Right lung (tissue), 5 donors: Measurements from ENCODE around the gene APC2. TPM values are rescaled to one million over a fixed set of nuclear protein-coding genes. Genes with fewer than 3 reads are reported as not detected.
"Not testable (repeated sequence)": the region's sequence is repeated elsewhere in the genome, so short reads cannot be mapped to it uniquely, and the experiment has no call there.

ENCODE experiments used
- DNase-seq, 2 donors: peaks; one replicate each; pipeline ENCODE4 v3.0.0-alpha.2; 2013
- polyA plus RNA-seq, 5 donors: library from polyadenylated mRNA; unstranded; fragments of 120-200 nt; gene quantifications; one replicate each; pipeline versions ENCODE4 v1.2.1 to v1.2.3, GENCODE V29; 2013; ENCODE audit warnings: inconsistent platforms in 1 of 5, low replicate concordance in 1 of 5; ENCODE audit not compliant: insufficient read length in 5 of 5, insufficient read depth in 1 of 5

The APC2 gene
- polyA plus RNA-seq, 5 donors: 0.57 to 1.2 (median 0.71) TPM

DNA sequence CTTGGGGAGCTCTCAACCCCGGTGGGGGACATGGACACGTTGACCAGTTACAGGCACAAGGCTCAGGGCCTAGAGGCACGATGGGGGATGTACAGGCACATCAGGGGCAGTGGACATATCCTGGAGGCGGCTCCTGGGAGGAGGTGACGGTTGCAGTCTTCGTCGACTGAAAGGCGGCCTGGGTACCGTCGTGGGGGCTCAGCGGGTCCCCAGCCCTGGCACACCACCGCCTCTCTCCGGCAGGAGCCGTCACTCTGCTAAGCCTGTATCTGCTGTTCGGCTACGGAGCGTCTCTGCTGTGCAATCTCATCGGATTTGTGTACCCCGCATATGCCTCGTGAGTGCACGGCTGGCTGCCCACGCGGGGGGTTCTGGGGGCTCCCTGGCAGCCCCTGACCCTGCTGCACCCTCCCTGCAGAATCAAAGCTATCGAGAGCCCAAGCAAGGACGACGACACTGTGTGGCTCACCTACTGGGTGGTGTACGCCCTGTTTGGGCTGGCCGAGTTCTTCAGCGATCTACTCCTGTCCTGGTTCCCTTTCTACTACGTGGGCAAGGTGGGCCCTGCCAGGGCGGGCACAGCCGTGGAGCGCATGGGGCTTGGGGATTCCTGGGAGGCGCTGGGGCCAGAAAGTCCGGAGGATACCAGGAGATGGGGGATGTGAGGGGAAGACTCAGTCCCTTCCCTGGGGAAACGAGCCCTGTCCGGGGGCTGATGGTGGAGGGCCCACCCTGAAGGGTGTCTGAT is 45.3 kb downstream of the APC2 start:
- no peak for DNase-seq

DNA sequence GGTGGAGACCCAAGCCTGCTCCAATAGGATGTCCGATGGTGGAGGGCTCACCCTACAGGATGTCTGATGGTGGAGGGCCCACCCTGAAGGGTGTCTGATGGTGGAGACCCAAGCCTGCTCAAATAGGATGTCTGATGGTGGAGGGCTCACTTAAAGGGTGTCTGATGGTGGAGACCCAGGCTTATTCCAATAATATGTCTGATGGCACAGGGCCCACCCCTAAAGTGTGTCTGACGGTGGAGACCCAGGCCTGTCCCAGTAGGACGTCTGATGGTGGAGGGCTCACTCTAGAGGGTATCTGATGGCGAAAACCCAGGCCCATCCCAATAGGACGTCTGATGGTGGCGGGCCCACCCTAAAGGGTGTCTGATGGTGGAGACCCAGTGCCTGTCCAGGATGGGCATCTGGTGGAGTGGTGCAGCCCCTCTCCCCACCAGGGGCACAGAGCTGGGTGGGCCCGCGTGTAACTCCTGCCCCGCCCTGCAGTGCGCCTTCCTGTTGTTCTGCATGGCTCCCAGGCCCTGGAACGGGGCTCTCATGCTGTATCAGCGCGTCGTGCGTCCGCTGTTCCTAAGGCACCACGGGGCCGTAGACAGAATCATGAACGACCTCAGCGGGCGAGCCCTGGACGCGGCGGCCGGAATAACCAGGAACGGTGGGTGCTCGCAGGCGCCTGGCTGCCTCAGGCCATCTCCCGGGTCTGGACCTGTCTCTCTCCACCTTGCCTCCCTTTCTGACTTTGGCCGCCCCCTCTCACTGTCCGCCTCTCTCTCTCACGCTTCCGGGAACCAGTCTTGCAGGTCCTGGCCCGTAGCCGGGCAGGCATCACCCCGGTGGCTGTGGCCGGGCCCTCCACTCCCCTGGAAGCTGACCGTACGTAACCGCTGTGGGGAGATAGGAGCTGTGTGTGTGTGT is 46.1 kb downstream of the APC2 start:
- no peak for DNase-seq

DNA sequence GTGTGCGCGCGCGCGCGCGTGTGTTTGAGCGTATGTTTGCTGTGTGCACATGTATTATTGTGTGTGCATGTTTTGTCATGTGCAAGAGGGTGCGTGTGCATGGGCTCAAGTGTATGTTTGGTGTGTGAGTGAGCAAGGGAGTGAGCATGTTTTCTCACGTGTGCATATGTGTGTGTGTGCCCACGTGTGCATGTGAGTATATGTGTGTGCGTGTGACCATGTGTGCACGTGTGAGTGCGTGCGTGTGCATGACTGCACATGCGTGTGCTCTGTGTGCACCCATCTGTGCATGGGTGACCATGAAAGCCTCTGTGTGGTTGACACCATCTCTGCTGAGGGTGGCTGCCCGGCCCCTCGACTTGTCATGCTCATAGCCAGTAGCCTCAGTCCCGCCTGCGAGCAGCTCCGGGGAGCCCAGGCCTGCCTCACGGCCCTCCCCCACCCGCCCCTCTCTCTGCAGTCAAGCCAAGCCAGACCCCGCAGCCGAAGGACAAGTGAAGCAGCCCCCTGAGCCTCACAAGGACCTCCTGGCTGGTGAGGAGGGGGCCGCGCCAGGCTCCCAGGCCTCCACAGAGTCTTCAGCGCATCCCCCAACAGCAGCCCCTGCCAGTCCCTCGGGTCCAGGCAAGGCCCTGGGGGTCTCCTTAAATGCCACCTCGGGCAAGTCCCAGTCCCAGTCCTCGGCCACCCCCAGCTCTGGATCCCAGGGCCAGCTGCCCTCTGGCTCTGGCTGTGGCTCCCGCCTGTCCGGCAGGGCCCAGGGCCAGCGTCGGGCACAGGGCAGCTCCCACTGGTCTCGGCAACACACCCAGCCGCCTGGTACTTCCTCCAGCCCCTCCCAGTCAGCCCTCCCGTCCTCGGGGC is 47.0 kb downstream of the APC2 start:
- no peak for DNase-seq

DNA sequence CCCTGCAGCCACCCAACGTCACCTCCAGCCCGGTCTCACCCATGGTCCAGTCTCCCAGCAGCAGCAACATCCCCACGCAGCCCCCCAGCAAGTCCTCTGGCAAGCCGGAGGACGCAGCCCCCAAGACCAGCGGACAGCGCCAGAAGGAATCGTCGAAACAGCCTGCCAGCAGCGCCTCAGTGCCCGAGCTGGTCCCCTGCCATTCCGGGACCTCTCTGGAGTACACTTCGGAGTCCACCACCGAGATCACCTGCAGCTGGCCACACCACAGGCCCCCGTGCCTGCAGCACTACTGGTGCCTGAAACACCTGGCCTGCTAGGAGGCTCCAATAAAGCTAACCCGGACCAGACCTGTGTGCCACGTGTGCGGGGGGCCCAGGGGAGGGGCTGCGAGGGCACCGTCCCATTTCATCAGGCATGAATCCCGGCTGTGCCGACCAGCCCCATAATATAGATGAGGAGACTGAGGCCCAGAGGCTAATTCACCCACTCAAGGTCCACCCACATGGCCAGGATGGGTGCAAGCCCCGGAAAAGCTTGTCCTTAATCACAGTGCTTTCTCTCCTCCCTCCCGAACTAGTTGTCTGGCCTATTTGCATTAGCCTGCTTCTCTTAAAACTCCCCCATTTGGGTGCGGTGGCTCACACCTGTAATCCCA is 47.8 kb downstream of the APC2 start:
- no peak for DNase-seq

DNA sequence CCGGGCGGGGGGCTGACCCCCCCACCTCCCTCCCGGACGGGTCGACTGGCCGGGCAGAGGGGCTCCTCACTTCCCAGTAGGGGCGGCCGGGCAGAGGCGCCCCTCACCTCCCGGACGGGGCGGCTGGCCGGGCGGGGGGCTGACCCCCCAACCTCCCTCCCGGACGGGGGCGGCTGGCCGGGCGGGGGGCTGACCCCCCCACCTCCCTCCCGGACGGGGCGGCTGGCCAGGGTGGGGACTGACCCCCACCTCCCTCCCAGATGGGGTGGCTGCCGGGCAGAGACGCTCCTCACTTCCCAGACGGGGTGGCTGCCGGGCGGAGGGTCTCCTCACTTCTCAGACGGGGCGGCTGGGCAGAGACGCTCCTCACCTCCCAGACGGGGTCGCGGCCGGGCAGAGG is 49.3 kb downstream of the APC2 start:
- DNase-seq: not testable (repeated sequence)

DNA sequence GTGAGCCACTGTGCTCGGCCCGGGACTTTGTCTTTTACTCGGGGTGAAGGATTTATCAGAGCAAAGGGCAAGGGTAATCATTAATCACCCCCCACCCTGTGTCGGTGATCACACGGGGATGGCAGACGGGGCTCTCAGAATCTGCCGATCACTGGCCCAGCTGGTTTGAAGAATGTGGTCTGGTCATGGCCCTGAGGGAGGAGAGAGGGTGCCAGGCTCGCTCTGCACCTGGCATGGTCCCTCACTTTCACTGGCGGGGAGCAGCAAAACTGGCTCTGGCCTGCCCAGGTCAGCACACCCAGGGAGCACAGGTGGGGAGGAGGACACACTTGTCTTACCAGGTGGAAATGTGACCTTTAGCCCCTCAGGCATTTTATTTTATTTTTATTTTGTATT is 51.3 kb downstream of the APC2 start:
- DNase-seq: no peak

DNA sequence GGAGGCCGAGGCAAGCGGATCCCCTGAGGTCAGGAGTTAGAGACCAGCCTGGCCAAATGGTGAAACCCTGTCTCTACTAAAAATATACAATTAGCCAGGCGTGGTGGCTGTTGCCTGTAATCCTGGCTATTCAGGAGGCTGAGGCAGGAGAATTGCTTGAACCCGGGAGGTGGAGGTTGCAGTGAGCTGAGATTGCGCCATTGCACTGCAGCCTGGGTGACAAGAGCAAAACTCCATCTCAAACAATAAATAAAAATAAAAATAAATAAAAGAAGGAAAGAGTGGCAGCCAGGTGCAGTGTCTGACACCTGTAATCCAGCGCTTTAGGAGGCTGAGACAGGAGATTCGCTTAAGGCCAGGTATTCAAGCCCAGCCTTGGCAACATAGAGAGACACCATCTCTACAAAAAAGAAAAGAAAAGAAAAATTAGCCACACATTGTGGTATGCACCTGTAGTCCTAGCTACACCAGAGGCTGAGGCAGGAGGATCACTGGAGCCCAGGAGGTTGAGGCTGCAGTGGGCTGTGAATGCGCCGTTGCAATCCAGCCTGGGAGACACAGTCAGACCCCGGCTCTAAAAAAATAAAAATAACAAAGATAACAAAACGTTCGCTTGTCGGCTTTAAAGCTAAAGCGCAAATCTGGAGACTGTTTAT is 52.6 kb downstream of the APC2 start:
- no peak for DNase-seq

DNA sequence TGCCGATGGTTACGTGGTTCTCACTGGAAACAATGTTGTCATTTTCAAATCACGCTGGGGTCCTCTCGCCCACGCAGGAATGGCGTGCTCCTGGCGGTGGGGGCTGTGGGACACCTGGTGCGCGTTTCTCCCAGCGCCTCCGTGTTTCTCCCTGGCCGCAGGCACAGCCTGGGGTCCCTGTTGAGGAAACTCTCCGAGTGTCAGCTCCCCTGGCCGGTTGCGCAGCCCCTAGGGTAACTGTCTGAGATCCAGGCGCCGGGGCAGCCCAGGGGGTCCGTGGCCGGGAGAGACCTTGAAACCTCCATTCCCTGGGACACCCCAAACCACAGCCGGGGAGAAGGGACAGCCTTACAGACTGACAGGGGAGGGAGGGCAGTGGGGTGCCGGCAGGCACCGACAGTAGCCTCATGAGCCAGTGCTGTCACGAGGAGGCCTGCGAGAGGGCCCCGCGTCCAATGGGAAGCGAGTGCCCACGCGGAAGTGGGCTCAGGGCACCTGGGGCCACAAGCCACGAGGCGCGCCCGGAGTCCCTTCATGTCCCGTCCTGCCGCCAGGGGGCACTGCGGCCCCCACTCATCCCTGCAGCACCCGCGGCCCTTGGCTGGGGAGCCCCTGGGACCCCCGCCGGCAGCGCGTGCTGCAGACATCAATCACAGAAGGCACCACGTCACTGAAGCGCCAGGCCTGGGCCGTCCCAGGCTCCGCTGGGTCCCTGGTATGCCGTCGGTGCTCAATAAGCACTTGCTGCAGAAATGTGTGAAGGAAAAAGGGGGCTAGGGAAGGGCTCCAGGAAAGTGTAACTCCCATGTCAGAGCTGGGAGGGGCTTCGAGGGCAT is 53.4 kb downstream of the APC2 start:
- DNase-seq: no peak

DNA sequence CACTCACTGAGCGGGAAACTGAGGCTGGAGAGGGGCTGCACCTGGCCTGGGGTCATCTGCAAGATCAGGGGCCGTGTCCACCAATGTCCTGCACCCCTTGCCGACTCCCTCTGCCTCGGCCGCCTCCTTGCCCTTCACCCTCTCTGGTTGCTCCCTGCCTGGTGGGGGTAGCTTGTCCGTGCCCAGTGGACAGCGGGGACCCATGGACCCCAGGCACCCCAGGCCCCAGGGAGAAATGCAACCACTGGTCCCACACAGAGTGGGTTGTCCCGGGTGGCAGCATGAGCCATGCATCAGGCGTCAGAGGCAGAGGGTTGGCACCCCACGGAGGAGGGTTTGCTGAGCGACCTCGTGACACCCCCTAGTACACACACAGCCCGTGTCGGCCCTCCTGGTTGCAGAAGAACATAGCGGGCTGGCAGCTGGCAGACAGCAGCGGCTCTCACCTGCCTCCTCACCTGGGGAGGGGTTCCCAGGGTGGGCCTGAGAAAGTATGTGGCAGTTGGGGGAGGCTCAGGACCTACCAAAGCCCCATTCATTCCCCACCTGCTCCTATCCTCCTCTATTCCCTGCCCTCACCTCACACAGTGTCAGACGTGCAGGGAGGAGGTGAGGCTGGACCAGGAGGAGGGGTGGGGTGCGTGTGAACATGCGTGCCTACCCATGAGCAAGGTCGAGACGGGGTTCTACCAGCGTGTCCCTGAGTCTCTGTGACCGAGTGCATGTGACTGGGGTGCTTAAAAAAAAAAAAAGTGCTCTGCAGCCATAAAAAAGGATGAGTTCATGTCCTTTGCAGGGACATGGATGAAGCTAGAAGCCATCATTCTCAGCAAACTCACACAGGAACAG is 54.2 kb downstream of the APC2 start:
- DNase-seq: no peak

DNA sequence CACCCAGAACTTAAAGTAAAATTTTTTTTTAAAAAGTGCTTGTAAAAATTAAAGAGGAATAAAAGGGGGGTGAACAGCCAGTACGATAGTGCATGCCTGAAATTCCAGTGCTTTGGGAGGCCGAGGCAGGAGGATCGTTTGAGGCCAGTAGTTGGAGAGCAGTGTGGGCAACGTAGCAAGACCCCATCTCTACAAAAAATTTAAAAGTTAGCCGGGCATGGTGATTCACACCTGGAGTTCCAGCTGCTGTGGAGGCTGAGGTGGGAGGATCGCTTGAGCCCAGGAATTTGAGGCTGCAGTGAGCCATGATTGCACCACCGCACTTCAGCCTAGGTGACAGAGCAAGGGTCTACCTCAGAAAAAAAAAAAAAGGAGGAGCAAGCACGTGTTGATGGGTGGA is 55.1 kb downstream of the APC2 start:
- no peak for DNase-seq

DNA sequence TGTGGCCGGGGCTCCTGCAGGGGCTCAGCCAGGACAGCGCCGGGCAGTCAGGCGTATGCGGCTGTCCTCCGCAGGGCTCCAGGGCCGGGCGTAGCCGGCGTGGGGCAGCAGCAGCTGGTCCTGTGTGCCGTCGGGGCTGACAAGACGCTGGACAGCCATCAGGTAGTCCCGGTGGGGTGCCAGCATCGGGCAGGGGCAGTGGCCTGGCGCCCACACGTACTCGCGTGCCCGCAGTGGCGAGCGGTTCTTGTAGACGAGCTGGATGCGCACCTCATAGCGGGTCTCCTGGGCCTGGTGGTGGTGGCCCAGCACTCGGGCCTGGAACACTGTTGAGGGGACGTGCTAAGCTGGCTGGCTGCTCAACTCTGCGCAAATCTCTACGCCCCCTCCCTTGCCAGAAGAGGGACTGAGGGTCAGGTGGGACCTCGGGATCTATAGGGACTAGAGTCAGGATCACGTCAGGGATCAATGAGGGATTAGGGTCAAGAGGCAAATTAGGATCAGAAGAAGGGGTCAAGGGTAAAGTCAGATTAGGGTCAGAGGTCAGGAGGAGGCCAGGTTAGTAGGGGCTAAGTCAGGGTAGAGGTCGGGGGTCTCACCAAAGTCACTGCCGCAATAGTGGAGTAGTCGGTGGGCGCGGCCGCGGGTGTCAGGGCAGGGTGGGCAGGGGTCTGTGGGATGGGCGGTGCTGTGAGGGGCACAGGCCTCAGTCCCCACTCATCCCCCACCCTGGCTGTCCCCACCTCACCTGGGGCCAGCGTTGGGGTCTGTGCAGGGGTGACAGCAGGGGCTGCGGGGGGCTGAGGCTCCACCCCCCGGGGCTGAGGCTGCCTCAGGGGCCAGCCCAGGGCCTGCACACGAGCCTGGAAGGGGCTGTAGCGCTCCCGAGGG is 56.3 kb downstream of the APC2 start:
- DNase-seq: no peak

DNA sequence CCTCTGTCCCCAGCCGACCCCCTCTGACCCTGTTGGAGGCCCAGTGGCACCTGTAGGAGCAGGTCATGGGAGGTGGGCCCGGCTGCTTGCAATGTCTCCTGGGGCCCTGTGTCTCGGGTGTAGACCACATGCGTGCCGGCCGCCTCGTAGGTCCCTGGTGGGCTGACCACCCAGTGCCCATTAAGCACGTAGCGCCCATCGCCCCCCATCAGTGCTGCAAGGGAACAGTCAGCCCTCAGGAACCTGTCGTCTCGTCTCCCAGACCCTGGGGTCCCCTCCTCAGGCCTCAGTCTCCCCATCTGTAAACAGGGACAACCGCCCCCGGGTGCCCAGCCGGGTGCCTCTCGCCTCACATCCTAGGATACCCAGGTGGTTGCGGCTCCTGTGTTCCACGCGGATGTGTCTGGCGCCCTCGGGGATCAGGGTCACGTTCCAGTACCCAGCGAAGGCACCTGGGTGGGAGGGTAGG is 57.3 kb downstream of the APC2 start:
- no peak for DNase-seq

DNA sequence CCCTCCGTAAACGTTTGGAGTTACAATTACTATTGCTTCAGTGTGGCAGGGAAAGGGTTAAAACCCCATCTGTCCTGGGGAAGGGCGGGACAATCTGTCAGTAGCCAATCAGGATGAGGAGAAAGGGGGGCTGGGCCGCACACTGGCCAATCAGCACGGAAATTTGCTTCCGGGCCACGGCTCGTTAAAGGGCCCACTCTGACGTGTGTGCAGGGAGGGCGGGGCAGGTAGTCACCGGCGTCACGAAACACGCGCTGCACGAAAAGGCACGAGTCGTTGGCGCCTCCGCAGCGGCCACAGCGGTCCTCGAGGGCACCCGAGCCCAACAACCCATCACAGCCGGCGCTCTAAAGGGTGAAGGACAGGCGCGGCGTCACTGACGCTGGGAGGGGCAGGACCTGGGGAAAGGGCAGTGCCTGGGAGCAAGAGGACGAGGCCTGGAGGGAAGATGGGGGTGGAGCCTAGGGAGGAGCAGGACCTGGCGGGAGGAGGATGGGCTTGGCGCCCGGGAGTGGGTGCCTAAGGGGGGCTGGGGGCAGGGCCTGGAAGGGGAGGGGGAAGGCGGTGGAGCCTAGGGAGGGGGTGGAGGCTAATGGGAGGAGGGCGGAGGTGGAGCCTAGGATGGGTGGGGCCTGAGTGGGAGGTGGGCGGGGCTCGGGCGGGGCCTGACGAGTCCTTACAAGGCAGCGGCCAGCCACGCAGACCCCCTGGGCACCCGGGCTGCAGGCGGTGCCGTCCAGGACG is 58.0 kb downstream of the APC2 start:
- peak; percentile 90 to 92 for DNase-seq

DNA sequence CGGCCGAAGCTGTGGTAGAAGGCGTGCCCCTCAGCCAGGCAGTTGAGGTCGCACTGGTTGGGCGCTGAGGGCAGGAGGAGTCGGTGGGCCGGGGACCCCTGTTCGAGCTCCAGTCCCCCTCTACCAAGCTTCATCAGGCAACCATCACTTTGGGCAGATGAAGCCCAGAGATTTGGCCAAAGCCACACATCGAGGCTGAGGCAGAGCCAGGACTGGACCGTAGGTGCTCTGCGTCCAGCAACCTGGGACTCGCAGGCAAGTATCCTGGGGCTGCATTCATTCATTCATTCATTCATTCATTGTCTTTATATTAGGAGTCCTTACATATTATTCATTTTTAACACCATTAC is 58.6 kb downstream of the APC2 start:
- no peak for DNase-seq

DNA sequence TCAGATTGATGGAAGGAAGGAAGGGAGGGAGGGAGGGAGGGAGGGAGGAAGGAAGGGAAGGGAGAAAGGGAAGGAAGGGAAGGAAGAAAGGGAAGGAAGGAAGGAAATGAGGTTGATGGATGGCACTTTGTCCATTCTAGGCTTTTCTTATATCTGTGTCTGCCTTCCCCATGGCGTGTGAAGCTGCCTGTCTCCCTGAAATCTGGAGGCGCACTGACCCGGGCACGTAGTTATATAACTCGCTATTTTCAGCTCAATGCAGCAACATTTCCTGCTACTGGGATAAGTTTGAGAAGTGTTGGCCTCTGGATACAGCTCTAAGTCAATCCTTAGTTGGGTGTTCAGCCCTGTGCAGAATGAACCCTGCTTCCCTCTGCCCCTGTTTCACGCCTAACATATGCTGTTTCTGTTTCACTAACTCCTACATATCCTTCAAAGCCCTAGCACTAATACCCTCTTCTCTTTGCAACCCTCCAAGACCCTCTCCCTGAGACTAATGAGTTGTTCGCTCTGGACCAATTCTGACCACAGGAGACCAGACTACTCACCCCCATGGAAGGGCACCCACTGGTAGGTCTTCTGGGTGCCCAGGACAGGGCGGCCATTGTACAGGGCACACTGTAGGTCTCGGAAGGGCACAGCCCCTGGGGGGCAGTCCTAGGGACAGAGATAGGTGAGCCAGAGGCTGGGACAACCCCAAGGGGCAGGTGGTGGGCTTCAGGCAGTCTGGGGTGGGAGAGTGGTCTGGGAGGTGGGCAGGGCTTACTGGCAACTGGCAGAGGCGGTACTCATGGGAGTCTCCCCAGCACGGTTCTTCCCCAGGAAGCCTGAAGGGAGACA is 59.9 kb downstream of the APC2 start:
- DNase-seq: no peak

DNA sequence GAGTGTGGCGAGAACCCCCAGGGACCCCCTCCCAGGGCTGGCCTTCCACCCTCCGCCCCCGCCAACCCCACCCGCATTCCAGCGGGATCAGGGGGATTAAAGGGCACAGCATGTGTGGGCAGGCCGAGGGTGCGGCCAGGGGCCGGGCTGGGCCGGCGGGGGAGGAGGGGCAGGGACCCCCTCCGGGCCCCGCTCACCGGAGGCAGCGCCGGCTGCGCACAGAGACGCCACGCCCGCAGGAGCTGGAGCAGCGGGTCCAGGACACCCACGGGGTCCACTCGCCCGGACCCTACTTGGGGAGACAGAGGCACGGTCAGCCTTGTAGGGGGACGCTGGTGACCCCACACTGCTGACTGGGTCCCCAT is 60.5 kb downstream of the APC2 start:
- DNase-seq: no peak
